LNCAP (cell line): Measurements from ENCODE around the gene PHC3.

Experiments
- CTCF ChIP-seq: fragments of 450-650 bp; IDR thresholded peaks from 2 replicates; pipeline ENCODE4 v1.5.1; 2017; ENCODE audit warnings: mild to moderate bottlenecking

PHC3 gene

DNA sequence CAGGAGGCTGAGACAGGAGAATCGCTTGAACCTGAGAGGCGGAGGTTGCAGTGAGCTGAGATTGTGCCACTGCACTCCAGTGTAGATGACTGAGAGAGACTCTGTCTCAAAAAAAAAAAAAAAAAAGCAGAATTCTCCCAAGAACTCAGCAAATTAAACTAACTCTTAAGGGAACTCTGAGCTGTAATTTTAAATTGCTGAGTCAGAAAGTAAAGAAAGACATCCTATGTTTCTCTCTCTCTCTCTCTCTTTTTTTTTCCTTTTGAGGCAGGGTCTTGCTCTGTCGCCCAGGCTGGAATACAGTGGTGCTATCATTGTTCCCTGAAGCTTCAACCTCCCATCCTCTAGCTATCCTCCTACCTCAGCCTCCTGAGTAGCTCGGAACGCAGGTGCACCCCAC lies 20.0 kb upstream of the PHC3 start:
- no peak for TF ChIP-seq CTCF

- TF ChIP-seq CTCF: no peak
Measured at GRCh38 chr3:170200987-170201386, 19.5 kb upstream of the PHC3 start.

DNA sequence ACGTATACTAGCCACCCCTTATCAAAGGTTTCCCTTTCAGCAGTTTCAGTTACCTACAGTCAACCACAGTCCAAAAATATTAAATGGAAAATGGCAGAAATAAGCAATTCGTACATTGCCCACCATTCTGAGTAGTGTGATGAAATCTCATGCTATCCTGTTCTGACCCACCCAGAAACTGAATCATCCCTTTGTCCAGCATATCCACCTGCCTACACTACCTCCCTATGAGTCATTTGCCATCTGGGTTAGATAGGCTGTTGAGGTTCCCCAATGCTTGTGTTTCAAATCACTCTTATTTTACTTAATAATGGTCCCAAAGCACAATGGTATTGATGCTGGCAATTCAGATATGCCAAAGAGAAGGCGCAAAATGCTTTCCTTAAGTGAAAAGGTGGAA lies 15.3 kb upstream of the PHC3 start:
- TF ChIP-seq CTCF: no peak

GRCh38 chr3:170189398-170190256 lies 8.1 kb upstream of the PHC3 start:
- TF ChIP-seq CTCF: no peak

GRCh38 chr3:170180079-170180907 lies 1.2 kb downstream of the PHC3 start:
- TF ChIP-seq CTCF: no peak

- TF ChIP-seq CTCF: no peak
Measured at GRCh38 chr3:170179432-170179831, 2.1 kb downstream of the PHC3 start.

DNA sequence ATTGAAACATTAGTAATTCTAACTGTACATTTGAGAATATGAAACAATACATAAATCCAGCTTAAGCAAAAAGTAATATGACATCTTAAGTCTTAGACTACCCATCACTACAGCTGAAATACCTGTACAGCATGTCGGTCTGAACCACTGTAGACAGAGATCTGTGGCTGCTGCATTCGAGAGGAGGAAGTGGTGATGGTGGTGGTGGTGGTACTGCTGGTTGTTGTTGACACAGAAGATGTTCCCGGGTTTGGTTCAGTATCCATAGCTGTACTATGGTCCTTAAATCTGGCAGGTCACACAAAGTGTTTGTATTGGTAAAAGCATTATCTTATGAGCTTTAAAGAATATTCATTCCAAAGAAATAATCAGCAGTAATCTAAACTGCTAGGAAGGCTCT lies 2.9 kb downstream of the PHC3 start:
- no peak for TF ChIP-seq CTCF
